ENCODE data around the gene CASKIN2.

Gene CASKIN2

DNA sequence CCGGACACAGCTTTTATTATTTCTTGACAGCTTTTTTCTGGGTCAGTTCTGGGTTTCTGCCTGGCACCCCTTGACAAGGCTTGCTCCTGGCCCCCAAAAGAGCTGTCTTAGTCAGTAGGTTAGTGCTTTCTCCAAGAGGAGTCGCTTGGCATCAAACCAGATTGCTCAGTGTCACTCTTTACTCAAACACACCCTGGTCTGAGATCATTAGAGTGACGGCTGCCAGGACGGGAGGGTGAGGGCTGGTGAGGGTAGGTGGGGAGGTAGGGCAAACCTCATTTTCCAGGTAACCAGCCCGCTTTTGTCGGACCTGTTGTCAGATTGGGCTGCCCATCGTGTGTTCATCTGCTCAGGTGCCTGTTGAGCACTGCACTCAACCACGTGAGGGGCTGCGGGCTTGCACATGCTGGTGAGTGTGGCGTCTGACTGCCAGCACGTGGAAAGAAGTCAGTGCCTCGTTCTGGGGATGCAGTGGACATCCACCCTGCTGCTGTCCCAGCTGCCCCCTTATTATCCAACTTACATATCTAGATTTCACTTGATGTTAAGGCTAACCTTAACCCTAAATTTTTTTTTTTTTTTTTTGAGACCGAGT, 46.5 kb downstream of the CASKIN2 start:
- Histone ChIP-seq H3K9me3 (ENCODE audit: control insufficient read depth in 1 of 2, low read length in 2 of 2) (no peaks in the 10 kb centered on the region), H3K4me1 (ENCODE audit: control insufficient read depth in 1 of 2, insufficient read depth in 2 of 2, low read length in 2 of 2) (peaks cover 7 to 10% of the 10 kb centered on the region in 2 donors), H3K27me3 (ENCODE audit: control insufficient read depth in 1 of 2, insufficient read depth in 2 of 2, low read length in 2 of 2) (no peaks in the 10 kb centered on the region), H3K4me3 (ENCODE audit: low read depth in 1 of 2, low read length in 2 of 2) (no peak overlapping the region), H3K27ac (ENCODE audit: low read depth, low read length) (no peak overlapping the region), H3K36me3 (ENCODE audit: control insufficient read depth in 1 of 2, insufficient read depth in 2 of 2, low read length in 2 of 2) (peaks cover 0 to 20% of the 10 kb centered on the region in 2 donors), H3K9ac (ENCODE audit: low read depth in 1 of 2, low read length in 2 of 2) (no peak overlapping the region)

DNA sequence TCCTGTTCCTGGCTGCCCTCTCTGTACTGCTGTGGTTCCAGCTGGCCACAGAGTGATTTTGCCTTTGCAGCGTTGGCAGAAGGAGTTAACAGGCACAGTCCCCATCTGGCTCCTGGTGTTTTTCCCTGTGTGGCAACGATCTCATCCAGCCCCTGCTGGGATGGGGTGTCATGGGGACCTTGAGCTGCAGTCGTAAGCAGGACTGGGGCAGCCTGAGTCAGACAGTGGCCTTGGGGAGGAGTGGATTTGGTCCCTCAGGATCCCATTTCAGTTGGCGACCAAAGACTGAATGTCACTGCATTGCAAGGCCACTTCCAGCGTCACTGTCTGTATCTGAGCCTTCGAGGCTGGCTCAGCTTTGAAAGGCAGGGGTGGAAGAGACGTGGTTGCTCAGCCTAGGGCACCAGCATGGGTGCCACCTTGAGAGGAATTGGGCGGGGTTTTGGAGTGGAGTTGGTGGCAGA, 47.0 kb downstream of the CASKIN2 start:
- Histone ChIP-seq H3K36me3 (ENCODE audit: control insufficient read depth in 1 of 2, insufficient read depth in 2 of 2, low read length in 2 of 2) (peaks cover 0 to 16% of the 10 kb centered on the region in 2 donors), H3K27me3 (ENCODE audit: control insufficient read depth in 1 of 2, insufficient read depth in 2 of 2, low read length in 2 of 2) (no peaks in the 10 kb centered on the region), H3K4me1 (ENCODE audit: control insufficient read depth in 1 of 2, insufficient read depth in 2 of 2, low read length in 2 of 2) (peaks cover 7 to 10% of the 10 kb centered on the region in 2 donors), H3K27ac (ENCODE audit: low read depth, low read length) (no peak overlapping the region), H3K9me3 (ENCODE audit: control insufficient read depth in 1 of 2, low read length in 2 of 2) (no peaks in the 10 kb centered on the region), H3K9ac (ENCODE audit: low read depth in 1 of 2, low read length in 2 of 2) (peak overlapping the region in 1 of 2 donors; percentile 6), H3K4me3 (ENCODE audit: low read depth in 1 of 2, low read length in 2 of 2) (no peak overlapping the region)

DNA sequence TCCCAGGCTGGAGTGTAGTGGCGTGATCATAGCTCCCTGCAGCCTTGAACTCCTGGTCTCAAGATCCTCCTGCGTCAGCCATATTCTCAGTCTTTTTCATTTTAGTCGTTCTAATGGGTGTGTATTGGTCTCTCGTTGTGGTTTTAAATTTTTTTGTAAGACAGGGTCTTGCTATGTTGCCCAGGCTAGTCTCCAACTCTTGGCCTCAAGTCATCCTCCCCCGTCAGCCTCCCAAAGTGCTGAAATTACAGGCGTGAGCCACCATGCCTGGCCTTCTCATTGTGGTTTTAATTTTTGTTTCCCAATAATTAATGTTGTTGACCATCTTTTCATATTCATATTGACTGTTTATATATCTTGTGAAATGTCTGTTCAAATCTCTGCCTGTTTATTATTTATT, 50.3 kb downstream of the CASKIN2 start:
- Histone ChIP-seq H3K4me3 (ENCODE audit: low read depth in 1 of 2, low read length in 2 of 2) (no peak overlapping the region), H3K9me3 (ENCODE audit: control insufficient read depth in 1 of 2, low read length in 2 of 2) (no peaks in the 10 kb centered on the region), H3K27me3 (ENCODE audit: control insufficient read depth in 1 of 2, insufficient read depth in 2 of 2, low read length in 2 of 2) (no peaks in the 10 kb centered on the region), H3K9ac (ENCODE audit: low read depth in 1 of 2, low read length in 2 of 2) (no peak overlapping the region), H3K27ac (ENCODE audit: low read depth, low read length) (no peak overlapping the region), H3K4me1 (ENCODE audit: control insufficient read depth in 1 of 2, insufficient read depth in 2 of 2, low read length in 2 of 2) (peaks cover 5 to 11% of the 10 kb centered on the region in 2 donors), H3K36me3 (ENCODE audit: control insufficient read depth in 1 of 2, insufficient read depth in 2 of 2, low read length in 2 of 2) (peaks cover 0 to 2% of the 10 kb centered on the region in 2 donors)

DNA sequence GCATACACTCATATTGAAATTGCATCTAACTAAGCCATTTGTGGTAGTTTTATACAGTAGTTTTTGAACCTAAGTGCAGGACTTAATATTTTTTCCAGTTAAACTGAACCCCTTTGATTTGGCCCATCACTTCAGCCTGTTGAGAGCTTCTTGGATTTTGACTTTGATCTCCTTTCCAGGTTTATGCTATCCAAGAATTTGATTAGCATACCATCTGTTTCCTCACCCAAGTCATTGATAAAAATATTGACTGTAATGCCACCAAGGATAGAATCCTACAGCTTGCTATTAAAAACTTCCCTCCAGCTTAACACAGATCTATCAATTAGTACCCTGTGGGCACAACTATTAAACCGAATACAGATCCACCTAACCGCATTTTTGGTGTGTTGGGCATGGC, 51.7 kb downstream of the CASKIN2 start:
- no peaks in the 10 kb centered on the region for H3K36me3 ChIP-seq (ENCODE audit: control insufficient read depth in 1 of 2, insufficient read depth in 2 of 2, low read length in 2 of 2)
- H3K4me1 ChIP-seq (ENCODE audit: control insufficient read depth in 1 of 2, insufficient read depth in 2 of 2, low read length in 2 of 2), result peaks cover 16 to 20% of the 10 kb centered on the region in 2 donors
- no peak overlapping the region for H3K4me3 ChIP-seq (ENCODE audit: low read depth in 1 of 2, low read length in 2 of 2)
- H3K27me3 ChIP-seq (ENCODE audit: control insufficient read depth in 1 of 2, insufficient read depth in 2 of 2, low read length in 2 of 2), result no peaks in the 10 kb centered on the region
- H3K9ac ChIP-seq (ENCODE audit: low read depth in 1 of 2, low read length in 2 of 2), result no peak overlapping the region
- no peaks in the 10 kb centered on the region for H3K9me3 ChIP-seq (ENCODE audit: control insufficient read depth in 1 of 2, low read length in 2 of 2)
- H3K27ac ChIP-seq (ENCODE audit: low read depth, low read length), result no peak overlapping the region

DNA sequence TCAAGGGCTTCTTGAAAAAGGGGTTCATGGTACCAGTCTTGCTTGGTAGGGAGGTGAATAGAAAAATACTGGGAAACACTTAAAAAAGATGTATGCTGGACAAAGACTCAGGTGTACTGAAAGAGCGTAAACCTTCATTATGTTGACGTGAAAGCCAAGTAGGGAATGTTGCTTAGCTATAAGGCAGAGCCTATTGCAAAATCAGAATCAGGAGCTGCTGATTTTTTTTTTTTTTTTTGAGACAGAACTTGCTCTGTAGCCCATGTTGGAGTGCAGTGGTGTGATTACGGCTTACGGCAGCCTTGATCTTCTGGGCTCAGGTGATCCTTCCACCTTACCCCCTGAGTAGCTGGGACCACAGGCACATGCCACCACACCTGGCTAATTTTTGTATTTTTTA, 55.0 kb downstream of the CASKIN2 start:
- Histone ChIP-seq H3K9ac (ENCODE audit: low read depth in 1 of 2, low read length in 2 of 2) (peak overlapping the region in 1 of 2 donors; percentile 31), H3K36me3 (ENCODE audit: control insufficient read depth in 1 of 2, insufficient read depth in 2 of 2, low read length in 2 of 2) (no peaks in the 10 kb centered on the region), H3K27ac (ENCODE audit: low read depth, low read length) (no peak overlapping the region), H3K9me3 (ENCODE audit: control insufficient read depth in 1 of 2, low read length in 2 of 2) (no peaks in the 10 kb centered on the region), H3K4me3 (ENCODE audit: low read depth in 1 of 2, low read length in 2 of 2) (no peak overlapping the region), H3K4me1 (ENCODE audit: control insufficient read depth in 1 of 2, insufficient read depth in 2 of 2, low read length in 2 of 2) (peaks cover 25 to 29% of the 10 kb centered on the region in 2 donors), H3K27me3 (ENCODE audit: control insufficient read depth in 1 of 2, insufficient read depth in 2 of 2, low read length in 2 of 2) (no peaks in the 10 kb centered on the region)

DNA sequence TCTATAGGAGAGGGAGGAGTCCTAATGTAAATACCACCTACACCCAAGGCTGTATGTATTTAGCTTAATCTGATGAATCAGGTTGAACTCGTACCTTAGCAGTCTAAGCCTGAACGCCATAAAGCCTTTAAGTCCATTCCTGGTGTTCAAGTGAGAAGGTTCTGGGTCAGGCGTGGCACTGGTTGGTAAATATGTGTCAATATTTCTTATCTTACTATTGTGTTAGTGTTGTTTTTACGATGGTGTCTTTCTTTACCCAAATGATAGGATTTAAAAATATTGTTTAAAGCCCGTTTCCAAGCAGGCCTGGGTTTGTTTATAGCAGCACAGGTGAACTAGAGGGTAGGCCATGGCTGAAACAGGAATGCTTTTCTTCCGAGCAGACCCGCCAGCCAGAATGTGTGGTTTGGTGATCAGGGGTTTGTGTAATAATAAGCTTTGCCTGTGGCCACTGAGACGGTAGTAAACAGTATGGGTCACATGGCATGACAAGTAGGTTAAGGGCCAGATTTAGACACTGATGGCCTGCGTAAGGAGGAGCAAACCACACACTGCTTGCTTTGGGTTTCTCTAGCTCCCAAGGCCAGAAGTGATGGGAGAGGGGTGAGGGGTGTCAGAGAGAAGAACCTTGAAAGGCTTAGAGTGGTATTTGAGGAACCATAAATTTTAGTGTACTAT, 55.6 kb downstream of the CASKIN2 start:
- Histone ChIP-seq H3K9me3 (ENCODE audit: control insufficient read depth in 1 of 2, low read length in 2 of 2) (no peaks in the 10 kb centered on the region), H3K4me1 (ENCODE audit: control insufficient read depth in 1 of 2, insufficient read depth in 2 of 2, low read length in 2 of 2) (peaks cover 25 to 30% of the 10 kb centered on the region in 2 donors), H3K9ac (ENCODE audit: low read depth in 1 of 2, low read length in 2 of 2) (peak overlapping the region in 1 of 2 donors; percentile 31), H3K4me3 (ENCODE audit: low read depth in 1 of 2, low read length in 2 of 2) (peak overlapping the region in 1 of 2 donors; percentile 37), H3K36me3 (ENCODE audit: control insufficient read depth in 1 of 2, insufficient read depth in 2 of 2, low read length in 2 of 2) (no peaks in the 10 kb centered on the region), H3K27me3 (ENCODE audit: control insufficient read depth in 1 of 2, insufficient read depth in 2 of 2, low read length in 2 of 2) (no peaks in the 10 kb centered on the region), H3K27ac (ENCODE audit: low read depth, low read length) (peak overlapping the region; percentile 3)

DNA sequence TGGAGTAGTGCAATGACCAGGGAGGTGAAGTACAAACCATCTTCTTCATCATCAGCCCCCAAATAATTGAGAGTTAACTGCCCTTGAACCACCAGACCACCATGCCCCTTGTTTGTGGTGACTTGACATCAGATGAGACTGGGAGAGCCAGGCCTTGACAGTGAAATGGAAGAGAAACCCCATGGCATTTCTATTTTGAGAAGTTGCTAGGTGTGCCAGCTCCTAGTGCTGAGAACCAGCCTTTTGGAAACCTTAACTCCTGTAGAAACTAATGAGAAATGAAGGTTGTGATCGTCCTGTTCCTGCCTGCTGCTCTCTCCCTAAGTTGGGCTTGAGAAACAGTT, 56.1 kb downstream of the CASKIN2 start:
- Histone ChIP-seq H3K27ac (ENCODE audit: low read depth, low read length) (peak overlapping the region; percentile 3), H3K4me1 (ENCODE audit: control insufficient read depth in 1 of 2, insufficient read depth in 2 of 2, low read length in 2 of 2) (peaks cover 25 to 33% of the 10 kb centered on the region in 2 donors), H3K4me3 (ENCODE audit: low read depth in 1 of 2, low read length in 2 of 2) (peak overlapping the region in 1 of 2 donors; percentile 37), H3K27me3 (ENCODE audit: control insufficient read depth in 1 of 2, insufficient read depth in 2 of 2, low read length in 2 of 2) (no peaks in the 10 kb centered on the region), H3K9ac (ENCODE audit: low read depth in 1 of 2, low read length in 2 of 2) (peak overlapping the region in 1 of 2 donors; percentile 19), H3K9me3 (ENCODE audit: control insufficient read depth in 1 of 2, low read length in 2 of 2) (no peaks in the 10 kb centered on the region), H3K36me3 (ENCODE audit: control insufficient read depth in 1 of 2, insufficient read depth in 2 of 2, low read length in 2 of 2) (no peaks in the 10 kb centered on the region)

DNA sequence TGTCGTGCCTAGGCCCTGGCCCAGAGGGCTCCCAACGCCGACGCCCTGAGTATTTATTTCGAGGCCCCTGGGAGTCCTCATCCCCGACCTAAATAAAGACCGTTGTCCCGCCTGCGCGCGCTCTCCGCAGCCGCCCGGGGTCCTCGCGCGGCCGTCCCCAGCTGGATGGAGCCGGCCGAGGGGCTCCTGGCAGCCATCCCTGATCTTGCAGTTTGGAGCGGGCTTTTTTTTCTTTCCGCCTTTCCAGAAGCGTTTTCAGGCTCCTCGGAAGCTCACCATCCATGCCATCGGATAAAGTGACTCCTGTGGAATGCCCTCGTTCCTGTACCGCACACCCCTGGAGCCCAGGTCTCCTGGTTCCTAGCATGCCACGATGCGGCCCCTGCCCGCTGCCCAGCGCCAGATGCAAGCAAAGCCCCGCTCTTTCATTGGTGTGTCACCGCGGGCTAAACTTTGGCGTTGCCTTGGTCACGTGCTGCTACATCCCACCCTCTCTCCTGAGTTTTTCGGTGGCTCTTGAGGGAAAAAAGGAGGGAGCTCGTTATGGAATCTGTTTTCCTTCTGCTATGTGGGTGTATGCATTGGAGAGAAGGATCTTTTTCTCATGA, 58.2 kb downstream of the CASKIN2 start:
- H3K4me1 ChIP-seq (ENCODE audit: control insufficient read depth in 1 of 2, insufficient read depth in 2 of 2, low read length in 2 of 2), result peaks cover 25 to 39% of the 10 kb centered on the region in 2 donors
- peak overlapping the region; percentile 95 to 100 for H3K4me3 ChIP-seq (ENCODE audit: low read depth in 1 of 2, low read length in 2 of 2)
- no peaks in the 10 kb centered on the region for H3K27me3 ChIP-seq (ENCODE audit: control insufficient read depth in 1 of 2, insufficient read depth in 2 of 2, low read length in 2 of 2)
- H3K9ac ChIP-seq (ENCODE audit: low read depth in 1 of 2, low read length in 2 of 2), result peak overlapping the region; percentile 93 to 99
- no peaks in the 10 kb centered on the region for H3K36me3 ChIP-seq (ENCODE audit: control insufficient read depth in 1 of 2, insufficient read depth in 2 of 2, low read length in 2 of 2)
- H3K9me3 ChIP-seq (ENCODE audit: control insufficient read depth in 1 of 2, low read length in 2 of 2), result no peaks in the 10 kb centered on the region
- peak overlapping the region; percentile 80 for H3K27ac ChIP-seq (ENCODE audit: low read depth, low read length)

DNA sequence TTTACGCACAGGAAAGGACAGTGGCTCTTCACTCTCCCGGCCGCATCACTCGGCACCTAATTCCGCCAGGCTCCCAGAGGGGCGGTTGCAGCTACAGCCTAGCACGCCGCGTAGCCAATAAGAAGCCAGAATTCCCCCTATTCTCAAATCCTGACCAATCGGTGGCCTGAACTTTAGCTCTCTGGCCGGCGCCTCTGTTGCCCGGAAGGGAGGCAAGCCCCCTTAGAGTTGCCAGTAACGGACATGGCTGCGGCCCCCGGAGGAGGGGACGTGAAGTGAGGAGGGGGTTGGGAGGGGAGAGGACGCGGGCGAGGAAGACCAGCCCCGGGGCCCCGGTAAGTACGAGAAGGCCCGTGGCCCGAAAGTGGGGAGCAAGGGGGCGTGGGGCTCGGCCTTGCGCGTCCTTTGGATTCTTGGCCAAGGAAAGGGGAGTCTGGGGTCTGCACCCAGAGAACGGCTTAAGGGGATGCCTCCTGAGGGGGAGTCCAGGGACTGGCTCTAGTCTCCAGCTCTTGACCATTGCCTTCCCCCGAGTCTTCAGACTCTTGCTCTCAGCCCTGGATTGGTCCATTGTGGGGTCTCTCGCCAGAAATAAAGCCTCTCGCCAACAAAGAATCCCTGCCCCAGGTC, 58.8 kb downstream of the CASKIN2 start, which contains the start of gene TMEM94:
TSS of gene TMEM94 (plus strand) at position 219 of the 630 bp plus-strand sequence. CDS start 15,271 bp downstream, outside the sequence.
- H3K27me3 ChIP-seq (ENCODE audit: control insufficient read depth in 1 of 2, insufficient read depth in 2 of 2, low read length in 2 of 2), result no peaks in the 10 kb centered on the region
- H3K36me3 ChIP-seq (ENCODE audit: control insufficient read depth in 1 of 2, insufficient read depth in 2 of 2, low read length in 2 of 2), result no peaks in the 10 kb centered on the region
- peaks cover 25 to 39% of the 10 kb centered on the region in 2 donors for H3K4me1 ChIP-seq (ENCODE audit: control insufficient read depth in 1 of 2, insufficient read depth in 2 of 2, low read length in 2 of 2)
- H3K9me3 ChIP-seq (ENCODE audit: control insufficient read depth in 1 of 2, low read length in 2 of 2), result no peaks in the 10 kb centered on the region
- peak within 1 kb of the TSS; percentile 80 for H3K27ac ChIP-seq (ENCODE audit: low read depth, low read length)
- H3K9ac ChIP-seq (ENCODE audit: low read depth in 1 of 2, low read length in 2 of 2), result peak within 1 kb of the TSS; percentile 93 to 99
- peak within 1 kb of the TSS; percentile 95 to 100 for H3K4me3 ChIP-seq (ENCODE audit: low read depth in 1 of 2, low read length in 2 of 2)

DNA sequence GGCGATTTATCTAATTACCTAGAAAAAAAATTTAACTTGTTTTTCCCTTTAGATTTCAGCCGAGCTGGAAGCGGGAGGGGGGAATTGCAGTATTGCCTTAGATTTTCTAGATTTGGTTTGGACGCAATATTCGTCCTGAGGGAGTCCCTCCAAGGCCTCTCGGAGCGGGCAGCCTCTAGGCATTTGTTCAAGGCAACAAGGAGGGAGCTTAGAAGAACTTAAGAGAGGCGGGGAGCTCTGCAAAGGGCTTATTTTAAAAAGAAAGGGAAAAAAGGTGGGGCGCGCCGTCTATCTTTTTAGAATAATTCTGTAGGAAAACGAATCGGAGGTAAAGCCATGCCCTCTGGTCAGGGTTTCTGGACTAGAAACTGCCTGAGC, 59.3 kb downstream of the CASKIN2 start:
- peak overlapping the region; percentile 56 to 100 for H3K4me3 ChIP-seq (ENCODE audit: low read depth in 1 of 2, low read length in 2 of 2)
- H3K27me3 ChIP-seq (ENCODE audit: control insufficient read depth in 1 of 2, insufficient read depth in 2 of 2, low read length in 2 of 2), result no peaks in the 10 kb centered on the region
- H3K27ac ChIP-seq (ENCODE audit: low read depth, low read length), result peak overlapping the region; percentile 68
- peak overlapping the region; percentile 58 to 99 for H3K9ac ChIP-seq (ENCODE audit: low read depth in 1 of 2, low read length in 2 of 2)
- peaks cover 25 to 39% of the 10 kb centered on the region in 2 donors for H3K4me1 ChIP-seq (ENCODE audit: control insufficient read depth in 1 of 2, insufficient read depth in 2 of 2, low read length in 2 of 2)
- H3K36me3 ChIP-seq (ENCODE audit: control insufficient read depth in 1 of 2, insufficient read depth in 2 of 2, low read length in 2 of 2), result no peaks in the 10 kb centered on the region
- H3K9me3 ChIP-seq (ENCODE audit: control insufficient read depth in 1 of 2, low read length in 2 of 2), result no peaks in the 10 kb centered on the region
